Natural killer cell (primary cell): Measurements from ENCODE around the gene TAF1B. TPM values are rescaled to one million over a fixed set of nuclear protein-coding genes. Genes with fewer than 3 reads are reported as not detected.

Experiments used
- ATAC-seq, 3 donors: fragments of 150-1000 bp in 2 of 3; fragments of 200-7000 bp in 1 of 3; cut with Tn5 transposase; 1 replicate in 1 of 3; 2 replicates in 2 of 3; pipeline ENCODE4 v1.10.0; 2021; ENCODE audit warnings: mild to moderate bottlenecking in 2 of 3, moderate library complexity in 2 of 3
- DNase-seq, 2 donors: peaks; one replicate each; pipeline versions ENCODE4 v3.0.0 to v3.0.0-alpha.2; 2013 to 2021; ENCODE audit warnings: mixed read lengths in 1 of 2
- H3K27ac ChIP-seq: one replicate; pipeline ENCODE4 v1.5.1; 2013; ENCODE audit warnings: mild to moderate bottlenecking, low read length
- H3K27me3 ChIP-seq: one replicate; pipeline ENCODE4 v1.6.1; 2013; ENCODE audit warnings: low read length; ENCODE audit not compliant: control insufficient read depth, insufficient read depth
- H3K36me3 ChIP-seq: one replicate; pipeline ENCODE4 v1.6.1; 2013; ENCODE audit warnings: low read length; ENCODE audit not compliant: control insufficient read depth, insufficient read depth
- H3K4me1 ChIP-seq: one replicate; pipeline ENCODE4 v1.6.1; 2013; ENCODE audit warnings: low read length; ENCODE audit not compliant: control insufficient read depth, insufficient read depth
- H3K4me3 ChIP-seq: one replicate; pipeline ENCODE4 v1.5.1; 2013; ENCODE audit warnings: low read length
- H3K9me3 ChIP-seq: one replicate; pipeline ENCODE4 v1.6.1; 2013; ENCODE audit warnings: low read length; ENCODE audit not compliant: control insufficient read depth, insufficient read depth
- H3K27ac Mint-ChIP-seq, 2 donors: one replicate each; pipeline ENCODE4 v1.8.0; 2022; ENCODE audit warnings: mild to moderate bottlenecking in 2 of 2, mixed read lengths in 2 of 2, moderate library complexity in 1 of 2
- H3K27me3 Mint-ChIP-seq, 2 donors: one replicate each; pipeline ENCODE4 v1.8.0; 2022; ENCODE audit warnings: low read depth in 2 of 2, mixed read lengths in 2 of 2
- H3K36me3 Mint-ChIP-seq: one replicate; pipeline ENCODE4 v1.8.0; 2022; ENCODE audit warnings: mixed read lengths
- H3K4me1 Mint-ChIP-seq, 2 donors: one replicate each; pipeline ENCODE4 v1.8.0; 2022; ENCODE audit warnings: mixed read lengths in 2 of 2
- H3K4me3 Mint-ChIP-seq: one replicate; pipeline ENCODE4 v1.8.0; 2022; ENCODE audit warnings: mild to moderate bottlenecking, moderate library complexity, mixed read lengths
- H3K9me3 Mint-ChIP-seq, 2 donors: one replicate each; pipeline ENCODE4 v1.8.0; 2022; ENCODE audit warnings: mixed read lengths in 2 of 2
- WGBS: methylation state at CpG from one replicate; pipeline ENCODE4 v1.1.7; 2013; ENCODE audit warnings: missing lambda C conversion rate; ENCODE audit not compliant: insufficient coverage; 5-methylcytosine and 5-hydroxymethylcytosine counted together
- intact Hi-C: fragments of 100-400 bp; cut with micrococcal nuclease; formaldehyde crosslinking; loops from one replicate; pipeline ENCODE4 v1.14.2; 2022
- total RNA-seq, 4 donors: library from RNA; stranded (reverse); fragments of 120-200 nt in 1 of 4; gene quantifications; one replicate each; pipeline versions ENCODE4 v1.2.3 to v1.2.4, GENCODE V29; 2013 to 2022
- TF ChIP-seq, protein P1 (sequence below): fragments of 200-600 bp; IDR thresholded peaks from one replicate; pipeline ENCODE4 v1.8.0; 2022; ENCODE audit warnings: antibody characterized with exemption

Gene TAF1B
- total RNA-seq, 3 donors from 2014 or later (not counting 1 experiment from before 2014, with no cell fraction given): 24.8 to 40.8 (median 26.8) TPM

DNA sequence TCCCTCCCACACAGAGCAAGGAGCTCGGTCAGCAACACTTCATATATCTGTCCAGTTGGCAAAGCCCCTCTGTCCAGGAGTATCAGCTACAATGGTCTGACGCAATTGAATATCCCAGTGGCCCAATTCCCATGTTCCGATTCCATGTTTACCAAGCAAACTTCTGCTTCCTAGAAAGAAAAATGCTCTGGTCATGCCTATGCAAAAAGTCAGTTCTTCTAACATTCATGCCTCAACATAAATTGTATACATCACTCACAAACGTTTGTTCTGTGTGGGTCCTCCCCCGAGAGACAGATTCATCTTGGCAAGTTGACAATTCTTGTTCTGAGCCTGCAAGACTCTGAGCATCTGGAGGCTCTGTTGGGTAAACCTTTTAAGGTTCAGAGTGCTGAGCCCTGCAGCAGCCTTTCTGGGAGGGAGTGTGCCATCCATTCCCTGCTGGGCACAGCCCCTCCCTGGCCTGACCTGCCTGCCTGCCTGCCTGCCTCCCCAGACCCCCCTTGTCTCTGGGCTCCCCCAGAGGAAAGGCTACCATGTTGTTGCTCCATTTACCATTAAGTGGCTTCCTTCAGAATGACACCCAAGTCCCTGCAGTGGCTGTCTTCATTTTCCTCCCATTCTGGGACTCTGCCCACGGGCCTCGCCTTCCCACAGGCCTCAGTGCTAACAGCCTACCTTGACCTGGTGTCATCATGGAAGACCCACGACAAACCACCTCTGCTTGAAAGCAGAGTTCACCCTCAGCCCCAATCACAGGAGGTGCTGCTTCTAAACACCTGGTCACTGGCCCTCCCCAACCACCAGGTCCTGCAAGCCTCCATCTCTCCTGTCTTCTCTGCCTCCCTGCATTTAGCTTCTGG is 37.6 kb upstream of the TAF1B start:
- Mint-ChIP-seq H3K27ac (no peak overlapping the region), H3K4me1 (peaks cover 0 to 7% of the 10 kb centered on the region in 2 donors), H3K9me3 (no peaks in the 10 kb centered on the region), H3K27me3 (peaks cover 0 to 4% of the 10 kb centered on the region in 2 donors), H3K36me3 (no peaks in the 10 kb centered on the region), H3K4me3 (no peak overlapping the region)
- DNase-seq: no peak
- no peaks in the 10 kb centered on the region for H3K36me3 ChIP-seq
- peaks cover 13% of the 10 kb centered on the region for H3K4me1 ChIP-seq
- no peak overlapping the region for H3K27ac ChIP-seq
- intact Hi-C loops: no loop called here
- no peak for ATAC-seq
- H3K4me3 ChIP-seq: no peak overlapping the region
- TF ChIP-seq, protein P1, sequence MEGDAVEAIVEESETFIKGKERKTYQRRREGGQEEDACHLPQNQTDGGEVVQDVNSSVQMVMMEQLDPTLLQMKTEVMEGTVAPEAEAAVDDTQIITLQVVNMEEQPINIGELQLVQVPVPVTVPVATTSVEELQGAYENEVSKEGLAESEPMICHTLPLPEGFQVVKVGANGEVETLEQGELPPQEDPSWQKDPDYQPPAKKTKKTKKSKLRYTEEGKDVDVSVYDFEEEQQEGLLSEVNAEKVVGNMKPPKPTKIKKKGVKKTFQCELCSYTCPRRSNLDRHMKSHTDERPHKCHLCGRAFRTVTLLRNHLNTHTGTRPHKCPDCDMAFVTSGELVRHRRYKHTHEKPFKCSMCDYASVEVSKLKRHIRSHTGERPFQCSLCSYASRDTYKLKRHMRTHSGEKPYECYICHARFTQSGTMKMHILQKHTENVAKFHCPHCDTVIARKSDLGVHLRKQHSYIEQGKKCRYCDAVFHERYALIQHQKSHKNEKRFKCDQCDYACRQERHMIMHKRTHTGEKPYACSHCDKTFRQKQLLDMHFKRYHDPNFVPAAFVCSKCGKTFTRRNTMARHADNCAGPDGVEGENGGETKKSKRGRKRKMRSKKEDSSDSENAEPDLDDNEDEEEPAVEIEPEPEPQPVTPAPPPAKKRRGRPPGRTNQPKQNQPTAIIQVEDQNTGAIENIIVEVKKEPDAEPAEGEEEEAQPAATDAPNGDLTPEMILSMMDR: no peak
- no peaks in the 10 kb centered on the region for H3K9me3 ChIP-seq
- WGBS: 77% methylated on average over 8 of the region's 8 CpGs
- H3K27me3 ChIP-seq: no peaks in the 10 kb centered on the region

DNA sequence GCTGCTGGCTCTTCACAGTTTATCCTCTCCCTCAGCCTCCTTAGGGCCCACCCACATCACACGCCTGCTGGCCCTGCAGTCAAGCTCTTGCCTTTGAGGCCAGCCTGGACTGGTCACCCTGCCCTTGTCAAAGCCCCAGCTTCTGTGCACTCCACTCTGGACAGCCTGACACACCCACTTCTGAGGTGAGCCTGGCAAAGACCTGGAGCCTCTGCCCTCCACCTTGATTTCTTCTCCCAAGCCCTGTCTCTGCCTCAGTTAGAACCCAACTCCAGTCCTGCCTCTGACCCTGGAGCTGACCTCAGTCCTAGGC is 37.0 kb upstream of the TAF1B start:
- Mint-ChIP-seq H3K36me3 (no peaks in the 10 kb centered on the region), H3K9me3 (no peaks in the 10 kb centered on the region), H3K4me3 (no peak overlapping the region), H3K27me3 (peaks cover 0 to 4% of the 10 kb centered on the region in 2 donors), H3K27ac (no peak overlapping the region), H3K4me1 (peaks cover 0 to 4% of the 10 kb centered on the region in 2 donors)
- TF ChIP-seq, protein P1: no peak
- Histone ChIP-seq H3K36me3 (no peaks in the 10 kb centered on the region), H3K4me1 (peaks cover 7% of the 10 kb centered on the region), H3K4me3 (no peak overlapping the region), H3K27ac (no peak overlapping the region), H3K9me3 (no peaks in the 10 kb centered on the region), H3K27me3 (no peaks in the 10 kb centered on the region)
- ATAC-seq (no peak), DNase-seq (no peak)
- intact Hi-C loops: no loop called here
- 86% methylated on average over 1 of the region's 1 CpG for WGBS

DNA sequence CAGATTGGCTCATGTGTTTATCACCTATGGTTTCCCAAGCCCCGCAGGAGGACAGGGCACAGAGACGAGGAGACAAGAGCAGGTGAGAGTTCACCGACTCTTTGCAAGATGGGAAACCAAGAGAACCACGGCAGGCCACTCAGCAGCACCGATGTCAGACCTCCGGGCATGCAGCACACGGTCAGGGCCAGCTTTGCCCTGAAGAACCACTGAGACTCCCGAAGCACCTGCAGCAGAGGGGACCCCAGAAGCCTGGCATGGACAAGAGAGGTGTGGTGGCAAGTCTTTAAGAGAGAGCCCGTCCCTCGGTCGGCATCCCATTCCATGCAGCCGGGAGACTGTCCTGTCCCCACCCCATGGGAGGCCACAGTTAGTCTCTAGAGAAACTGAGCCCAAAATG is 36.6 kb upstream of the TAF1B start:
- Mint-ChIP-seq H3K4me3 (no peak overlapping the region), H3K4me1 (no peaks in the 10 kb centered on the region), H3K27ac (no peak overlapping the region), H3K36me3 (no peaks in the 10 kb centered on the region), H3K9me3 (no peaks in the 10 kb centered on the region), H3K27me3 (peaks cover 0 to 4% of the 10 kb centered on the region in 2 donors)
- Histone ChIP-seq H3K4me1 (peaks cover 3% of the 10 kb centered on the region), H3K4me3 (no peak overlapping the region), H3K27ac (no peak overlapping the region), H3K36me3 (no peaks in the 10 kb centered on the region), H3K9me3 (no peaks in the 10 kb centered on the region), H3K27me3 (no peaks in the 10 kb centered on the region)
- ATAC-seq: no peak
- TF ChIP-seq, protein P1: no peak
- intact Hi-C loops: no loop called here
- 93% methylated on average over 12 of the region's 12 CpGs for WGBS
- DNase-seq: no peak

DNA sequence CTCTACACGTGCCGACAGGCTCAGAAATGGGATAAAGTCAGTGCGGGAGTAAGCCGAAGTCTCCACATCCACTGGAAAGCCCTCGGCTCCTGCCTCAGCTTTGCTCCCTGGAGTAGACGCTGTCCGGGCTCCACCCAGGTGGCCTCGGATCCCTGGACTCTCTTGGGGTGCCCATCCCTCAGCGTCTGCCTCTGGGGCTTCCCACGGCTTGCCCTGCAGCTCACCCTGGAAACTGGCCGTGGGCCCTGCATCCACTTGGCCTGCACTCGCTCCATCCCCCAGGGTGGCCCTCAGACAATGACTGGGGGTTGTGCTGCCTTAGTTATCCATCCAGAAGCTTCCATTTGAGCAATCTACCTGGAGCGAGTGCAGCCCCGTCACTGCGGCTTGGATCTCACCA is 36.2 kb upstream of the TAF1B start:
- Mint-ChIP-seq H3K27ac (no peak overlapping the region), H3K4me3 (no peak overlapping the region), H3K9me3 (no peaks in the 10 kb centered on the region), H3K36me3 (no peaks in the 10 kb centered on the region), H3K4me1 (no peaks in the 10 kb centered on the region), H3K27me3 (peaks cover 0 to 4% of the 10 kb centered on the region in 2 donors)
- Histone ChIP-seq H3K4me1 (no peaks in the 10 kb centered on the region), H3K9me3 (no peaks in the 10 kb centered on the region), H3K4me3 (no peak overlapping the region), H3K36me3 (no peaks in the 10 kb centered on the region), H3K27me3 (no peaks in the 10 kb centered on the region), H3K27ac (no peak overlapping the region)
- no peak for DNase-seq
- WGBS: 92% methylated on average over 15 of the region's 15 CpGs
- intact Hi-C loops: no loop called here
- no peak for ATAC-seq
- TF ChIP-seq, protein P1: no peak
